Endothelial cell of umbilical vein (primary cell): Measurements from ENCODE around the gene SGSM1.

Experiments used
- EZH2 ChIP-seq: IDR thresholded peaks from 2 replicates; pipeline ENCODE4 v1.6.1; 2012; ENCODE audit warnings: borderline replicate concordance, low read depth, mild to moderate bottlenecking, moderate library complexity, low read length, inconsistent platforms; ENCODE audit not compliant: severe bottlenecking
- JUN ChIP-seq: IDR thresholded peaks from 2 replicates; pipeline ENCODE4 v1.6.1; 2011; ENCODE audit warnings: borderline replicate concordance, low read depth; ENCODE audit not compliant: insufficient read length, insufficient read depth
- MYC ChIP-seq: IDR thresholded peaks from one replicate; pipeline ENCODE4 v1.6.1; 2011; ENCODE audit warnings: mild to moderate bottlenecking, low read depth, low read length
- POLR2A ChIP-seq: IDR thresholded peaks from 2 replicates; pipeline ENCODE4 v1.6.1; 2012; ENCODE audit warnings: low read depth, mild to moderate bottlenecking, control low read depth, low read length
- POLR2AphosphoS5 ChIP-seq: IDR thresholded peaks from 2 replicates; pipeline ENCODE4 v1.6.1; 2012; ENCODE audit warnings: low read depth, mild to moderate bottlenecking, control low read depth, low read length, moderate library complexity; ENCODE audit not compliant: insufficient read depth
- TF ChIP-seq, protein P1 (sequence below), 2 donors: IDR thresholded peaks; 1 replicate in 1 of 2; 2 replicates in 1 of 2; pipeline ENCODE4 v1.5.1; 2011; ENCODE audit warnings: low read length in 2 of 2, mild to moderate bottlenecking in 2 of 2, moderate library complexity in 2 of 2, control low read depth in 1 of 2, inconsistent platforms in 1 of 2, low read depth in 1 of 2; ENCODE audit not compliant: insufficient read depth in 1 of 2; ENCODE audit errors: extremely low read depth in 1 of 2
- TF ChIP-seq, protein P2 (sequence below): IDR thresholded peaks from 2 replicates; pipeline ENCODE4 v1.6.1; 2011; ENCODE audit not compliant: insufficient read depth, insufficient read length

DNA sequence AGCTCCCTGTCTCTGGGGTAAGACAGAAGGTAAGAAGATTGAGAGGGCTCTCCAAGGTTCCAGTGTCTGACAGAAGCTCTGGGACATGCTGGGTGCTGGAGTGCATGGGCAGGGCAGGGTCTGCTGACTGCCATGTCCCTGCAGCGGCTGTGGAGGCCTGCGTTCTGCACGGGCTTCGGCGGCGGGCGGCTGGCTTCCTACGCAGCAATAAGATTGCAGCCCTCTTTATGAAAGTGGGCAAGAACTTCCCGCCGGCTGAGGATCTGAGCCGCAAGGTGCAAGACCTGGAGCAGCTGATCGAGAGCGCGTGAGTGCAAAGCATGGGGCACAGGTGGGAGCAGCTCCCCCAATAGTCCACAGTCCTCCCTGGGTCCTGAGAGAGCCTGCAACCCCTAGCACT, 41.5 kb downstream of the SGSM1 start:
- TF ChIP-seq, protein P1, sequence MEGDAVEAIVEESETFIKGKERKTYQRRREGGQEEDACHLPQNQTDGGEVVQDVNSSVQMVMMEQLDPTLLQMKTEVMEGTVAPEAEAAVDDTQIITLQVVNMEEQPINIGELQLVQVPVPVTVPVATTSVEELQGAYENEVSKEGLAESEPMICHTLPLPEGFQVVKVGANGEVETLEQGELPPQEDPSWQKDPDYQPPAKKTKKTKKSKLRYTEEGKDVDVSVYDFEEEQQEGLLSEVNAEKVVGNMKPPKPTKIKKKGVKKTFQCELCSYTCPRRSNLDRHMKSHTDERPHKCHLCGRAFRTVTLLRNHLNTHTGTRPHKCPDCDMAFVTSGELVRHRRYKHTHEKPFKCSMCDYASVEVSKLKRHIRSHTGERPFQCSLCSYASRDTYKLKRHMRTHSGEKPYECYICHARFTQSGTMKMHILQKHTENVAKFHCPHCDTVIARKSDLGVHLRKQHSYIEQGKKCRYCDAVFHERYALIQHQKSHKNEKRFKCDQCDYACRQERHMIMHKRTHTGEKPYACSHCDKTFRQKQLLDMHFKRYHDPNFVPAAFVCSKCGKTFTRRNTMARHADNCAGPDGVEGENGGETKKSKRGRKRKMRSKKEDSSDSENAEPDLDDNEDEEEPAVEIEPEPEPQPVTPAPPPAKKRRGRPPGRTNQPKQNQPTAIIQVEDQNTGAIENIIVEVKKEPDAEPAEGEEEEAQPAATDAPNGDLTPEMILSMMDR (IDR thresholded peaks at IDR 0.05; ENCODE audit: extremely low read depth in 1 of 2, insufficient read depth in 1 of 2, low read depth in 1 of 2, low read length in 2 of 2), result no peak
- TF ChIP-seq POLR2A (no peak), EZH2 (no peak), MYC (no peak), JUN (no peak), POLR2AphosphoS5 (no peak)
- TF ChIP-seq, protein P2, sequence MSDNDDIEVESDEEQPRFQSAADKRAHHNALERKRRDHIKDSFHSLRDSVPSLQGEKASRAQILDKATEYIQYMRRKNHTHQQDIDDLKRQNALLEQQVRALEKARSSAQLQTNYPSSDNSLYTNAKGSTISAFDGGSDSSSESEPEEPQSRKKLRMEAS, result no peak
